Mesodermal cell (in vitro differentiated cells): ENCODE data around the gene ZNF606.
"Not testable (repeated sequence)": the region's sequence is repeated elsewhere in the genome, so short reads cannot be mapped to it uniquely, and the experiment has no call there.

ENCODE experiments used
- H3K27ac ChIP-seq: 2 replicates; pipeline ENCODE4 v1.7.0; 2013; ENCODE audit warnings: mild to moderate bottlenecking, low read depth, low read length, moderate library complexity; ENCODE audit not compliant: severe bottlenecking
- H3K36me3 ChIP-seq: 2 replicates; pipeline ENCODE4 v1.7.1; 2013; ENCODE audit warnings: mild to moderate bottlenecking, low read length, moderate library complexity; ENCODE audit not compliant: control insufficient read depth, insufficient read depth
- H3K4me1 ChIP-seq: one replicate; pipeline ENCODE4 v1.7.1; 2013; ENCODE audit warnings: mild to moderate bottlenecking, low read length; ENCODE audit not compliant: insufficient read depth, control insufficient read depth, poor library complexity, severe bottlenecking
- H3K4me3 ChIP-seq: 2 replicates; pipeline ENCODE4 v1.7.0; 2013; ENCODE audit warnings: low read length, control low read depth, mild to moderate bottlenecking; ENCODE audit not compliant: insufficient read depth, poor library complexity, severe bottlenecking; ENCODE audit errors: extremely low read depth
- H3K9me3 ChIP-seq: 2 replicates; pipeline ENCODE4 v1.7.1; 2013; ENCODE audit warnings: mild to moderate bottlenecking, low read length, moderate library complexity; ENCODE audit not compliant: control insufficient read depth
- WGBS, 2 experiments: methylation state at CpG; one replicate each; pipeline ENCODE4 v1.1.5; 2013; ENCODE audit warnings: missing lambda C conversion rate in 2 of 2; ENCODE audit not compliant: insufficient coverage in 2 of 2; 5-methylcytosine and 5-hydroxymethylcytosine counted together

The ZNF606 gene

DNA sequence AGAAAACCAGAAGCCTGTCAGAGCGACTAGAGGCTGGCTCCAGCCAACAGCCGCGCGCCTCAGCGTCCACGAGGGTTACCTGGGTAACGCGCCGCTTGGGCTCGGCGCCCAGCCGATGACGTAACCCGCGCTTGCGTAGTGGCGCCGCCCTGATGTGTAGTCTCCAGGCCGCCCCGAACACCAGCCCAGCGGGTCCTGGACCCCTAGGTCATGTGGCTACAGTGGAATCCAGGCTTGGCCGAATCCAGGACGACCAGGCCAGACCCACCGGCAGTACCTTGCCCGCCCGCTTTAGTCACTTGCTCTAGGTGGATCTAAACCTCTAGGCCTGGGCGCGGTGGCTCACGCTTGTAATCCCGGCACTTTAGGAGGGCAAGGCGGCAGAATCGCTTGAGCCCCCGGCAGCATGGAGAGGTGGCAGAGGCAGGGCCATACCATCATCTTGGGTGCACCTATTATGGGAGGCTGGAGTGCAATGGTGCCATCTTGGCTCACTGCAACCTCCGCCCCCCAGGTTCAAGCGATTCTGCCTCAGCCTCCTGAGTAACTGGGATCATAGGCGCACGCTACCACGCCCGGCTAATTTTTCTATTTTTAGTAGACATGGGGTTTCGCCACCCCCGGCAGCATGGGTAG is 7.2 kb upstream of the ZNF606 start:
- Histone ChIP-seq H3K27ac (no peak overlapping the region), H3K36me3 (peaks cover 38% of the 10 kb centered on the region), H3K4me1 (no peaks in the 10 kb centered on the region), H3K4me3 (no peak overlapping the region), H3K9me3 (peaks cover 59% of the 10 kb centered on the region)
- WGBS, 2 experiments = 88 to 90% methylated on average over 38 to 41 of the region's 41 CpGs

DNA sequence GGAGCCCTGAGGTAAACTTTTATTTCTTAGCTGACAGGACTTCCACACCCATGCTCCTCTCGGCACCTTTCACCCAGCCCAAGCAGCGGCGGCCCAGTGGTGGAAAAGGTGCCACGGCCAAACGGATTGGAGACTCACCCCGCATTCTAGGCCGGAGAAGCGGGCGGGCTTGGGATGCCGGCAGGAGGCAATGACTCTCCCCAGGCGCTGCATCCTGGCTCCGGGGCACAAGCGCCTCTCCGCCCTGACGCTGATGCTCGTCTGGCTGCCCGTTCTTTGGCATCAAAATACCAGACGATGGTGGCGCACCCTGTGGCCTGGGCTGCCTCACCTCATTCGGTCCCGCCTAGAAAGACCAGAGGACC is 6.7 kb upstream of the ZNF606 start:
- Histone ChIP-seq H3K4me1 (no peaks in the 10 kb centered on the region), H3K4me3 (no peak overlapping the region), H3K9me3 (peaks cover 63% of the 10 kb centered on the region), H3K36me3 (peaks cover 43% of the 10 kb centered on the region), H3K27ac (no peak overlapping the region)
- WGBS, 2 experiments = 88 to 89% methylated on average over 21 of the region's 21 CpGs

DNA sequence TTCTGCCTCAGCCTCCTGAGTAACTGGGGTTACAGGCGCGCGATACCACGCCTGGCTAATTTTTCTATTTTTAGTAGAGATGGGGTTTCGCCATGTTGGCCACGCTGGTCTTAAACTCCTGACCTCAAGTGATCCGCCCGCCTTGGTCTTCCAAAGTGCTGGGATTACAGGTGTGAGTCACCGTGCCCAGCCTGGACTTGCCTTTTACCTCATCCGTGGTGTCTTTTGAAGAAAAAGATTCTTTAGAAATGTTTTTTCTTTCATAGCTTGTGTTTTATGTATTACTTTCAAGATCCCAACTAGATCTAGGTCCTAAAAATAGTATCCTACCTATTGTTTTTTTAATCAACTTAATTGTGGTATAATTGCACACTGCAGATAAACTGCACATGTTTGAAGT is 6.3 kb upstream of the ZNF606 start:
- Histone ChIP-seq H3K9me3 (peaks cover 67% of the 10 kb centered on the region), H3K36me3 (peaks cover 47% of the 10 kb centered on the region)
- not testable (repeated sequence) for H3K4me1 ChIP-seq, H3K27ac ChIP-seq, H3K4me3 ChIP-seq
- WGBS, 2 experiments = 96 to 97% methylated on average over 8 of the region's 10 CpGs

DNA sequence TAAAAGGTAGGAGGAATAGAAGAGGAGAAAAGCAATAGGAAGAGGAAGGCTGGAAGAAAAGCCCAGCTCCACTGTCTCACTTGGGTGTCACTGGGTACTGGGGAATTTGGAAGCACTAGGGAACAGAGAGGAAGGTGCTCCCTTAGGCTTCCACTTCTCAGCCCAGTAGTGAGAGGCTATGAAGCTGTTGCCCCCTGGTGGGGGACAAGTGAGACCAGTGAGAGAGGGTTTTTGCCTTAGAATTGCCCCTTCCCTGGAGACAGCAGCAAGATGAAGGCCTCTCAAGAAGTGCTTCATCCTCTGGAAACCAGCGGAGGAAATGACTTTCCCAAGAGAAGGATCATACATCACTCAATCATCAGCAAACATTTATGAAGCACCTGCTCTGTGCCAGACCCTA is 4.7 kb upstream of the ZNF606 start:
- Histone ChIP-seq H3K27ac (no peak overlapping the region), H3K36me3 (peaks cover 52% of the 10 kb centered on the region), H3K4me3 (no peak overlapping the region), H3K9me3 (peaks cover 68% of the 10 kb centered on the region), H3K4me1 (no peaks in the 10 kb centered on the region)
- WGBS, 2 experiments = 90% methylated on average over 1 of the region's 1 CpG; no CpG with 5 or more reads in 1 of the 2 experiments

DNA sequence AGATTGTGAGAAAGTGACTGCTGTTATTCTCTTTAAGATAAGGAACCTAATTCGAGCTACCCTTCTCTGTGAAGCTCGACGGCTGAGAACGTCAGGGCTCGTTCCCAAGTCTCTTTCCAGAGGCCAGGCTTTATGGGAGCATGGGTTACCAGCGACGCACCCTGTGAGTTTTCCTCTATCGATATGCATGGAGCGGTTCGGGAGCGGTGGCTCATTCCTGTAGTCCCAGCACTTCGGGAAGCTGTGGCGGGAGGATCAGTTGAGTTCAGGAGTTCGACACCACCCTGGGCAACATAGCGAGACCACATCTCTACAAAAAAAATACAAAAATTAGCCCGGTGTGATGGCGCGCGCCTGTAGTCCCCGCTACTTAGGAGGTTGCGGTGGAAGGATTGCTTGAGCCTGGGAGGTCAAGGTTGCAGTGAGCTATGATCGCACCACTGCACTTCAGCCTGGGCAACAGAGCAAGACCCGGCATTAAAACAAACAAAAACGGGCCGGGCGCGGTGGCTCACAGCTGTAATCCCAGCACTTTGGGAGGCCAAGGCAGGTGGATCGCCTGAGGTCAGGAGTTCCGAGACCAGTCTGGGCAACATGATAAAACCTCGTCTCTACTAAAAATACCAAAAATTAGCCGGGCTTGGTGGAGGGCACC is 681 bp upstream of the ZNF606 start:
- H3K4me1 ChIP-seq = no peaks in the 10 kb centered on the region
- peak overlapping the region; percentile 88 for H3K27ac ChIP-seq
- WGBS, 2 experiments = 75 to 86% methylated on average over 22 to 28 of the region's 31 CpGs
- peaks cover 83% of the 10 kb centered on the region for H3K9me3 ChIP-seq
- H3K4me3 ChIP-seq = peak overlapping the region; percentile 95
- H3K36me3 ChIP-seq = peaks cover 77% of the 10 kb centered on the region

DNA sequence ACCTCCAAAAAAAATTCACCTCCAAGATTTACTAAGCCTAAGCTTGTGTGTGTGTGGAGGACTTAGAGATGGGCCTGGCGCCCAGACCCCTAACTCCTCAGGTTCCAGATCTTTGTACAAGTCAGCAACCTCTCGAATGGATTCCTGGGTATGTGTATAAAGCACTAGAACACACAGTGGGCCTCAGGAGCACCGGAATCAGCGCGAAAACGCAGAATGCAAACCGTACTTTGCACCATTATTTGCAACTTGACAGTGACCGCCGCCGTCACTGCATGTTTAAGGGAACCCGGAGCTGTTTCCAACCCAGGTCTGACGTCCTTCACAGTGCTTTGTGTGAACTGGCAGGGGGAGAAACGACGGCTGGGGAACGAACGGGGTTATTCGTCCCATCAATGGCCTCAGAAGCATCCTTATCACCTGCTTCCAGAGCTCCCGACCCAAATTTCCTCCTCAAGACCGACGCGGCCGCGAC is 688 bp downstream of the ZNF606 start:
- Histone ChIP-seq H3K9me3 (peaks cover 84% of the 10 kb centered on the region), H3K27ac (peak overlapping the region; percentile 88), H3K36me3 (peaks cover 81% of the 10 kb centered on the region), H3K4me1 (no peaks in the 10 kb centered on the region), H3K4me3 (peak overlapping the region; percentile 95)
- WGBS, 2 experiments = 12 to 13% methylated on average over 19 to 23 of the region's 23 CpGs

DNA sequence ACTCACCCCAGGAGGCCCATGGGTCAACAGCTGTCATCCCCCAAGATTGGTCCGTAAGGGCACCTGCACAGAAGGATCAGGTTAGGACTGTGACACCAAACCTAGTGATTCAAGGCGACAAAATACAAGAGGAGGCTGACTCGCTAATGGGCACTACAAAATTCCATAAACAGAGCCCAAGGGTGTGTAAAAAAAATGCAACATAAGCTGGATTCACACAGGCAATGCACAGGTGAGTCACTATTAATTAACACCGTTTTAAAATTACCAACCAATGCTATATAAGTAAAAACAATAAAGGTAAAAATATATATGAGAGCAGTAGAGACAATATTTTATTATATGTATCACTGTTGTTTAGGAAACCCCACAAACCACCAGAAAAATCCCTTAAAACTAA is 1.9 kb downstream of the ZNF606 start:
- Histone ChIP-seq H3K4me1 (no peaks in the 10 kb centered on the region), H3K27ac (no peak overlapping the region), H3K9me3 (peaks cover 83% of the 10 kb centered on the region), H3K4me3 (no peak overlapping the region), H3K36me3 (peaks cover 80% of the 10 kb centered on the region)
- WGBS, 2 experiments = 100% methylated on average over 3 of the region's 4 CpGs

DNA sequence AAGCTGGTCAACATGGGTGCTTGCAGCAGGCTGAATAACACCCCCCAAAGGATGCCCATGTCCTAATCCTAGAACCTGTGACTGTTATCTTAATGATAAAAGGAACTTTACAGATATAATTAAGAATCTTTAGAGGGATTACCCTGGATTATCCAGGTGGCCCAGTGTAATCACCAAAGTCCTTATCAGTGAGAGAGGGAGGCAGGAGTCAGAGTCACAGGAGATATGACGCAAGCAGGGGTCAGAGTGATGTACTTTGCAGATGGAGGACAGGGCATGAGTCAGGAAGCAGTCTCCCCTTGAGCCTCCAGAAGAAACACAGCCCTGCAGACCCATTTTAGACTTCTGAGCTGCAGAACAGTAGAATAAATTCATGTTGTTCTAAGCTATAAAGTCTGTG is 9.8 kb downstream of the ZNF606 start:
- peaks cover 91% of the 10 kb centered on the region for H3K36me3 ChIP-seq
- H3K4me3 ChIP-seq = no peak overlapping the region
- WGBS, 2 experiments = 83 to 100% methylated on average over 1 of the region's 1 CpG
- no peak overlapping the region for H3K27ac ChIP-seq
- H3K9me3 ChIP-seq = peaks cover 70% of the 10 kb centered on the region
- no peaks in the 10 kb centered on the region for H3K4me1 ChIP-seq

DNA sequence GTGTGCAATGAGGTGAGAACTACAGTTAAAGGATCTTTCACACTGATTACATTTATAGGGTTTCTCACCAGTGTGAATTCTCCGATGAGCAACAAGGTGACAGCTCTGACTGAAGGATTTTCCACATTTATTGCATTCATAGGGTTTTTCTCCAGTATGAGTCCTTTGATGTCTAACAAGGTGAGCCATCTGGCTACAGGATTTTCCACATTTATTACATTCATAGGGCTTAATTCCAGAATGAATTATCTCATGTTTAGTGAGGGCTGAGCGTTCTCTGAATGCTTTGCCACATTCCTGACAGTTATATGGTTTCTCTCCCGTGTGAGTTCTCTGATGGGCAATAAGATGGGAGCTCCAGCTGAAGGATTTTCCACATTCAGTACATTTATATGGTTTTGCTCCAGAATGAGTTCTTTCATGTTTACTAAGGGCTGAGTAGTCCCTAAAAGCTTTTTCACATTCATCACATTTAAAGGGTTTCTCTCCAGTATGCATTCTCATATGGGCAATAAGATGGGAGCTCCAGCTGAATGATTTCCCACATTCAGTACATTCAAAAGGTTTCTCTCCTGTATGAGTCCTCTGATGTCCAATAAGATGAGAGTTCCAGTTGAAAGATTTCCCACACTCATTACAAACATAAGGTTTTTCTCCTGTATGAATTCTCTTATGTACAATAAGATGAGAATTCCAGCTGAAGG is 23.9 kb downstream of the ZNF606 start:
- no peaks in the 10 kb centered on the region for H3K4me1 ChIP-seq
- peaks cover 81% of the 10 kb centered on the region for H3K36me3 ChIP-seq
- WGBS, 2 experiments = 92% methylated on average over 2 of the region's 3 CpGs; no CpG with 5 or more reads in 1 of the 2 experiments
- no peak overlapping the region for H3K4me3 ChIP-seq
- H3K9me3 ChIP-seq = peaks cover 97% of the 10 kb centered on the region
- H3K27ac ChIP-seq = no peak overlapping the region

DNA sequence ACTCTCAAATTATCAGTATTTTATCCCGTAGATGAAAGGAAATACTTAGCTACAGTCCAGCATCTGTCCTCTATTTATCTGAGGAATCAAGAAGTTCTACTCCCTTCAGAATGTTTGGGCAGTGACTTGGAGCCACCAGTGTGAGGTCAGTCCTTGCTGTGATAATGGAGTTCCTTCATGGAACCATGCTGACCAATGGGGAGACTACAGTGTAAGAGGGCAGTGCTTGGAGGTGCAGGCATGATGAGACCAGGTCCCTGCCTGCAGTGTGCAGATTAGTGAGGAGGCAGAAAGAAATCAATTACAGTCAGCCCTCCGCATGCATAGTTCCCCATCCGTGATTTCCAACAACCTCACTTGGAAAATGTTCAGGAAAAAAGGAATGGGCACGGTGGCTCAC is 28.2 kb downstream of the ZNF606 start, which contains the start of gene C19orf18:
Gene C19orf18 (minus strand): TSS at position 101 of the 400 bp plus-strand sequence. CDS start 102 bp downstream, outside the sequence.
- Histone ChIP-seq H3K4me3 (no peak within 1 kb of the TSS), H3K27ac (no peak within 1 kb of the TSS), H3K4me1 (no peaks in the 10 kb centered on the region), H3K9me3 (peaks cover 82% of the 10 kb centered on the region), H3K36me3 (peaks cover 38% of the 10 kb centered on the region)
- 94% methylated on average over 4 of the region's 4 CpGs for WGBS, 2 experiments
